ENCODE measurements around the gene MOK.

MOK gene

GRCh38 chr14:102201776-102202175 lies 103.2 kb downstream of the MOK start:
- Histone ChIP-seq H2AFZ (ENCODE audit: insufficient read depth, low read length, poor library complexity) (no peak overlapping the region), H4K8ac (ENCODE audit: low read depth, low read length) (no peak overlapping the region), H3K14ac (ENCODE audit: low read length) (no peak overlapping the region), H3K27ac (ENCODE audit: low read depth, low read length) (no peak overlapping the region), H3K36me3 (ENCODE audit: control insufficient read depth in 1 of 2, insufficient read depth in 2 of 2, low read length in 2 of 2) (peaks cover 30 to 43% of the 10 kb centered on the region in 2 experiments), H4K91ac (ENCODE audit: low read depth, low read length) (no peak overlapping the region), H2BK5ac (ENCODE audit: low read depth, low read length, poor library complexity) (no peak overlapping the region), H3K9me3 (ENCODE audit: insufficient read depth, low read depth, low read length) (peaks cover 4% of the 10 kb centered on the region), H3K79me1 (ENCODE audit: low read length) (no peaks in the 10 kb centered on the region), H3K4me2 (ENCODE audit: low read length) (no peak overlapping the region), H3K4ac (ENCODE audit: low read depth, low read length) (no peak overlapping the region), H3K79me2 (ENCODE audit: control insufficient read depth, insufficient read depth, low read length, poor library complexity) (no peaks in the 10 kb centered on the region), H2BK120ac (ENCODE audit: insufficient read depth, low read length, poor library complexity) (no peak overlapping the region), H4K12ac (ENCODE audit: low read depth, low read length) (no peak overlapping the region), H3K4me1 (ENCODE audit: control insufficient read depth in 1 of 2, insufficient read depth in 2 of 2, low read length in 2 of 2) (no peaks in the 10 kb centered on the region), H2AK5ac (ENCODE audit: low read length) (no peak overlapping the region), H3K18ac (ENCODE audit: low read length) (no peak overlapping the region), H3K4me3 (ENCODE audit: low read depth, low read length) (no peak overlapping the region), H3K9ac (ENCODE audit: low read length) (no peak overlapping the region), H2BK12ac (ENCODE audit: low read length) (no peak overlapping the region), H3K27me3 (ENCODE audit: insufficient read depth, low read length) (no peaks in the 10 kb centered on the region), H3K23ac (ENCODE audit: low read length) (no peak overlapping the region)
- no CpG with 5 or more reads among the region's 4 CpGs for WGBS (ENCODE audit: extremely low coverage, insufficient coverage, insufficient read length)
- no peak for DNase-seq

GRCh38 chr14:102201353-102201738 lies 103.6 kb downstream of the MOK start:
- DNase-seq: no peak
- H3K4me2 ChIP-seq (ENCODE audit: low read length): no peak overlapping the region
- no peaks in the 10 kb centered on the region for H3K27me3 ChIP-seq (ENCODE audit: insufficient read depth, low read length)
- no peak overlapping the region for H3K27ac ChIP-seq (ENCODE audit: low read depth, low read length)
- no peak overlapping the region for H3K4ac ChIP-seq (ENCODE audit: low read depth, low read length)
- H3K79me2 ChIP-seq (ENCODE audit: control insufficient read depth, insufficient read depth, low read length, poor library complexity): no peaks in the 10 kb centered on the region
- H4K12ac ChIP-seq (ENCODE audit: low read depth, low read length): no peak overlapping the region
- H2BK5ac ChIP-seq (ENCODE audit: low read depth, low read length, poor library complexity): no peak overlapping the region
- H3K9ac ChIP-seq (ENCODE audit: low read length): no peak overlapping the region
- H4K8ac ChIP-seq (ENCODE audit: low read depth, low read length): no peak overlapping the region
- peaks cover 0 to 2% of the 10 kb centered on the region in 2 experiments for H3K4me1 ChIP-seq (ENCODE audit: control insufficient read depth in 1 of 2, insufficient read depth in 2 of 2, low read length in 2 of 2)
- peaks cover 4% of the 10 kb centered on the region for H3K9me3 ChIP-seq (ENCODE audit: insufficient read depth, low read depth, low read length)
- H3K36me3 ChIP-seq (ENCODE audit: control insufficient read depth in 1 of 2, insufficient read depth in 2 of 2, low read length in 2 of 2): peaks cover 30 to 43% of the 10 kb centered on the region in 2 experiments
- H3K23ac ChIP-seq (ENCODE audit: low read length): no peak overlapping the region
- H3K18ac ChIP-seq (ENCODE audit: low read length): no peak overlapping the region
- no peak overlapping the region for H2BK120ac ChIP-seq (ENCODE audit: insufficient read depth, low read length, poor library complexity)
- 100% methylated on average over 2 of the region's 9 CpGs for WGBS (ENCODE audit: extremely low coverage, insufficient coverage, insufficient read length)
- H2BK12ac ChIP-seq (ENCODE audit: low read length): no peak overlapping the region
- no peak overlapping the region for H4K91ac ChIP-seq (ENCODE audit: low read depth, low read length)
- no peaks in the 10 kb centered on the region for H3K79me1 ChIP-seq (ENCODE audit: low read length)
- H2AFZ ChIP-seq (ENCODE audit: insufficient read depth, low read length, poor library complexity): no peak overlapping the region
- H2AK5ac ChIP-seq (ENCODE audit: low read length): no peak overlapping the region
- H3K4me3 ChIP-seq (ENCODE audit: low read depth, low read length): no peak overlapping the region
- no peak overlapping the region for H3K14ac ChIP-seq (ENCODE audit: low read length)

- Histone ChIP-seq H2BK12ac (ENCODE audit: low read length) (no peak overlapping the region), H3K9ac (ENCODE audit: low read length) (no peak overlapping the region), H3K4me3 (ENCODE audit: low read depth, low read length) (no peak overlapping the region), H4K8ac (ENCODE audit: low read depth, low read length) (no peak overlapping the region), H3K79me2 (ENCODE audit: control insufficient read depth, insufficient read depth, low read length, poor library complexity) (no peaks in the 10 kb centered on the region), H2AFZ (ENCODE audit: insufficient read depth, low read length, poor library complexity) (no peak overlapping the region), H3K23ac (ENCODE audit: low read length) (peak overlapping the region; percentile 42), H3K4me2 (ENCODE audit: low read length) (no peak overlapping the region), H3K79me1 (ENCODE audit: low read length) (no peaks in the 10 kb centered on the region), H3K4me1 (ENCODE audit: control insufficient read depth in 1 of 2, insufficient read depth in 2 of 2, low read length in 2 of 2) (peaks cover 0 to 2% of the 10 kb centered on the region in 2 experiments), H3K4ac (ENCODE audit: low read depth, low read length) (no peak overlapping the region), H2BK120ac (ENCODE audit: insufficient read depth, low read length, poor library complexity) (no peak overlapping the region), H2BK5ac (ENCODE audit: low read depth, low read length, poor library complexity) (no peak overlapping the region), H4K12ac (ENCODE audit: low read depth, low read length) (no peak overlapping the region), H3K14ac (ENCODE audit: low read length) (no peak overlapping the region), H3K36me3 (ENCODE audit: control insufficient read depth in 1 of 2, insufficient read depth in 2 of 2, low read length in 2 of 2) (peaks cover 30 to 42% of the 10 kb centered on the region in 2 experiments), H3K27ac (ENCODE audit: low read depth, low read length) (no peak overlapping the region), H3K27me3 (ENCODE audit: insufficient read depth, low read length) (no peaks in the 10 kb centered on the region), H3K9me3 (ENCODE audit: insufficient read depth, low read depth, low read length) (peaks cover 4% of the 10 kb centered on the region), H2AK5ac (ENCODE audit: low read length) (no peak overlapping the region), H4K91ac (ENCODE audit: low read depth, low read length) (no peak overlapping the region), H3K18ac (ENCODE audit: low read length) (peak overlapping the region; percentile 59)
- DNase-seq: no peak
- WGBS (ENCODE audit: extremely low coverage, insufficient coverage, insufficient read length): no CpG with 5 or more reads among the region's 9 CpGs
Observed at GRCh38 chr14:102200690-102201352, 104.1 kb downstream of the MOK start.

- no peak overlapping the region for H3K4ac ChIP-seq (ENCODE audit: low read depth, low read length)
- H3K27me3 ChIP-seq (ENCODE audit: insufficient read depth, low read length): no peaks in the 10 kb centered on the region
- H2BK120ac ChIP-seq (ENCODE audit: insufficient read depth, low read length, poor library complexity): no peak overlapping the region
- peaks cover 4% of the 10 kb centered on the region for H3K9me3 ChIP-seq (ENCODE audit: insufficient read depth, low read depth, low read length)
- H3K79me1 ChIP-seq (ENCODE audit: low read length): peaks cover 2% of the 10 kb centered on the region
- no peak for DNase-seq
- H3K4me2 ChIP-seq (ENCODE audit: low read length): no peak overlapping the region
- H2AK5ac ChIP-seq (ENCODE audit: low read length): no peak overlapping the region
- no peak overlapping the region for H3K9ac ChIP-seq (ENCODE audit: low read length)
- WGBS (ENCODE audit: extremely low coverage, insufficient coverage, insufficient read length): no CpG with 5 or more reads among the region's 5 CpGs
- no peak overlapping the region for H3K4me3 ChIP-seq (ENCODE audit: low read depth, low read length)
- no peak overlapping the region for H3K27ac ChIP-seq (ENCODE audit: low read depth, low read length)
- no peak overlapping the region for H3K23ac ChIP-seq (ENCODE audit: low read length)
- H3K79me2 ChIP-seq (ENCODE audit: control insufficient read depth, insufficient read depth, low read length, poor library complexity): no peaks in the 10 kb centered on the region
- no peak overlapping the region for H2AFZ ChIP-seq (ENCODE audit: insufficient read depth, low read length, poor library complexity)
- H4K8ac ChIP-seq (ENCODE audit: low read depth, low read length): no peak overlapping the region
- no peak overlapping the region for H2BK5ac ChIP-seq (ENCODE audit: low read depth, low read length, poor library complexity)
- H3K18ac ChIP-seq (ENCODE audit: low read length): no peak overlapping the region
- H3K4me1 ChIP-seq (ENCODE audit: control insufficient read depth in 1 of 2, insufficient read depth in 2 of 2, low read length in 2 of 2): peaks cover 2 to 5% of the 10 kb centered on the region in 2 experiments
- no peak overlapping the region for H2BK12ac ChIP-seq (ENCODE audit: low read length)
- H3K14ac ChIP-seq (ENCODE audit: low read length): no peak overlapping the region
- H3K36me3 ChIP-seq (ENCODE audit: control insufficient read depth in 1 of 2, insufficient read depth in 2 of 2, low read length in 2 of 2): peaks cover 21 to 26% of the 10 kb centered on the region in 2 experiments
- H4K91ac ChIP-seq (ENCODE audit: low read depth, low read length): no peak overlapping the region
- H4K12ac ChIP-seq (ENCODE audit: low read depth, low read length): no peak overlapping the region
Observed at GRCh38 chr14:102197317-102197853, 107.6 kb downstream of the MOK start.

All from trophoblast cell (in vitro differentiated cells and primary cell).